NCI-H1417 (cell line): Measurements from ENCODE around the gene SPINK6.

Experiments
- DNase-seq, 3 experiments: peaks; one replicate each; lab custom pipeline; 2025; lab: John Stamatoyannopoulos, UW

SPINK6 gene

GRCh38 chr5:148224117-148224742 lies 21.4 kb downstream of the SPINK6 start:
- no peak for DNase-seq

GRCh38 chr5:148228392-148228984 lies 25.6 kb downstream of the SPINK6 start:
- no peak for DNase-seq

DNA sequence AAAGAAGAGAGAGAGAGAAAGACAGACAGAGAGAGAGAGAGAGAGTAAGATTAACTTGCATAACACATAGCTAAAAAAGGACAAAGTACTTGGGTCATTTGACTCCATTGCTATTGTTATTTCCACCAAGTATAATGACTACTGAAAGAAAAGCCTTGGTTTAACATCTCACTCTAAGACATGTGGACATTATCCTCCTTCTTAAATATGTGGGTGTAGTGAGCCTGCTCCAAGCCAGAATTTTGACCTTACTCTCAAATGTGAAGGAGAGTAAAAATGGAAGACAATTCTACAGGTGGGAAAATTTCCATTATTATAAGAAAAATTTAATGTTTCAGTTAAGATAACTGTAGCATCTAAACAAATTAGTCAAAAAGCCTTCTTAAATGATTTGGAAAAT lies 27.0 kb downstream of the SPINK6 start:
- DNase-seq, result no peak

DNA sequence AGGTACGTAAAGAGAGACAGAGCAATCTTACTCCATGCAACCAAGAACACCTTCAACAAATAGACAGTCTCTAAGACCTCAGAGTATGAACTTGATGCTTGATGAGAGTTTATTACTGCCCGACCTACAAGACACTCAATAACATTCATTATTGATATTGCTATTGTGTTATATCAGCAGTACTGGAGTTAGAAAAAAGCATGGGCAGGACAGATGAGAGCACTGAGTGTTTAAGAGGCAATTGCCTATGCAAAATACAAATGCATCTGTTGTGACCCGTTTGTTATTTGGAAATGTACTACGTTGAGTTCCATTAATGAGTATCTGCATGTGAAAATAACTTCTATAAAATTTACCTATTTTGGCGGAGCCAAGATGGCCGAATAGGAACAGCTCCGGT lies 27.4 kb downstream of the SPINK6 start:
- no peak for DNase-seq

GRCh38 chr5:148237785-148238417 lies 35.1 kb downstream of the SPINK6 start:
- DNase-seq, result no peak

DNA sequence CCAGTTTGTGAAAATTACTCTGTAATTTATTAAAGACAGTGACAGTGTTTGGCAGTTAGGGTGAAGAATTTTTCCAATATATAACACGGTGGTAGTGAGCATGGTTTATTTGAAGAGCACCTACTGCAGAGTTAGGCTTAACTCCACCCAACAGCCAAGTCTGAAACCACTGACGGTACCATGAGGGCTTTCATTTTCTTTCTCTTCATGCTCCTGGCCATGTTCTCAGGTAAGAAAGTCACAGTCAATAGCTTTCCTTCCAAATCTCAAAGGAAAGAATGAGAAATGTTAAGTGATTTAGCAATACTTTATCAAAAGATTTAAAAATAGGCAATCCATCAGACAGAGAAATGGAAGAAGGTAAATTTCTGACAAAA lies 35.6 kb downstream of the SPINK6 start, which contains the start of gene MARCOL:
Gene MARCOL, plus strand, starts transcription at position 108 of the 377 bp plus-strand sequence. Its CDS starts 73 bp downstream, at position 181.
- DNase-seq, result no peak

DNA sequence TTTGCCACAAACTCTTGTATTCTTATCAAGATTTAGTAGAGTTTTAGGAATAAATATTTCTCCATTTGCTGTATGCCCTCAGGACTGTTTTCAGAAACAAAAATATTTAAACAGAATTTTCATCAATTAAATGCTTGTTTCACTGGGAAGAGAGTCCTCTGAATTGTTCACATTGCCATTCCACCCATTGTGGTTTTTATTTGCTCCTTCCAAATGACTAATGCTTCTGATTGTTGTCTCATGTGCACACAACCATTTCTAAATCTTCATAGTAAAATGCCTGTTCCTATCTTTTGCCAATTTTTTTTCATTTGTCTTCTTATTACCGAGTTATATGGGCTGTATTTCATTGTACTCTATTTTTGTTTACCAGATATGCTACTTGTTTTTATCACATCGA lies 46.1 kb downstream of the SPINK6 start:
- no peak for DNase-seq

DNA sequence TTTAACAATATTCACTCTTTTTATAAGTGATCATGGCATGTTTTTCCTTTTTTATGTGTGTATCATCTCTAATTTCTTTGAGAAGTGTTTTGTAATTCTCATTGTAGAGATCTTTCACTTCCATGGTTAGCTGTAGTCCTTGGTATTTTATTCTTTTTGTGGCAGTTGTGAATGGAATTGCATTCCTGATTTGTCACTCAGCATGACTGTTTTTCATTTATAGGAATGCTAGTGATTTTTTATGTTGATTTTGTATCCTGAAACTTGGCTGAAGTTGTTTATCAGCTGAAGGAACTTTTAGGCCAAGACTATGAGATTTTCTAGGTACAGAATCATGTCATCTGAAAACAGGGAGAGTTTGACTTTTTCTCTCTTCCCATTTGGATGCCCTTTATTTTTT lies 52.6 kb downstream of the SPINK6 start:
- DNase-seq, result no peak

DNA sequence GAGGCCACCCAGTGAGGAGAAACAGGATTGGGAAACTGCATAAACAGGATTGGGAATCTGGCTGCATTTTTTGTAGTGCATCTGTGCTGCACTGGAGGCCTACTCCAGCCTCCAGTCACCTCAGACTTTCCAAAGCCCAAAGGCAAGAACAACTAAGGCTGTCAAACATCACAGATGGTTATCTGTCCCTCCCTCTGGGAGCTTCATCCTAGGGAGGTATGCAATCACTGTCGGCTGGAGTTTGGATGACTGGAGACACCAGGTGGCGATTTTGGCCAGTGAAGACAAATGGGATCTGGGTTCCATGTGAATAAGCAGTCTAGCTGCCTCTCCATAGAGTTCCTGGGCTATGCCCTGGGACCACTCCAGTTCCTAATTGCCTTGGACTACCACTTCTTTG lies 56.4 kb downstream of the SPINK6 start:
- DNase-seq, result no peak

DNA sequence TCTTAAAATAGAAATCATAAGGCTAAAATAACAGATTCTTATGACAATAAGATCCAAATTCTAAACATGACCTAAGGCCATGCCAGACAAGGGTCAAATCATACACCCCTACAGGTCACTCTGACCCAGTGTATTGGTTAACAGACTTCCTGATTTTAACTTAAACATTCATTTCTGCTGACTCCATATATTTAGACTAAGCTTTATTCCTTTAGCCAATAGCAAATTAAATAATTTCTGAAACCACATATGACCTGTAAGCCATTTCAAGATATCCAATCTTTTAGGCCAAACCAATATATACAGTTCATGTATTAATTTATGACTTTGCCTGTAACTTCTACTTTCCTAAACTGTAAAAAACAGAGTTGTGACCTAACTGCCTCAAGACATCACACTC lies 58.4 kb downstream of the SPINK6 start:
- DNase-seq, result no peak
